ENCODE results near the gene FAM53B. TPM values are rescaled to one million over a fixed set of nuclear protein-coding genes. Genes with fewer than 3 reads are reported as not detected.

FAM53B gene
- total RNA-seq, 2 experiments from 2014 or later, result 15.1 to 18.0 TPM

DNA sequence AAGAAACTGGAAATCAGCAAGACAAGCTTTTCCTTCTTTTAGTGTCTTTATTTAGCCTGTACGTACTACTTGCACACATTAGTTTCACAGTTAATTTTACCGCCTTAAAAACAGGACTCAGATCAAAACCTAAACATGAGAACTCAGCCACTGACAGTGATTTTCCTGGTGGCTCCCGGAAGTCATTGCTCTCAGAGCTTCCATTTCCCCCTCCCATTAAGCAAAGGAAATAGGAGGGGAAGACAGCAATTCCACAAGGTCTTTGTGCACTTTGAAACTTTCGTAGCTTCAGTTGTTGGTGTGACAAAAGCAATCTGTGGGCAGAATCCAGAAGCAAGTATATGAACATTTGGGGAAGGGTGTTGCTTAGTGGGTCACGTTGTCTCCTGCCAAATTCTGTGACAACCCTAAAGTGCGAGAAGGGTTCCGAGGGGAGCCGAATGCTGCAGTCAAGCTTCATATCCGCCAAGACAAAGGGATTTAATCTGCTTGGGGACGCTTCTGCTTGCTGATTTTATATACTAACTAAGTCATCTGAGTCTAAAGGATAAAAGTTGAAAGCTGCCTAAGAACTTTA is 30.4 kb downstream of the FAM53B start:
- H3K27ac Mint-ChIP-seq, result no peak overlapping the region
- H3K36me3 Mint-ChIP-seq (ENCODE audit: low read depth), result peaks cover 11% of the 10 kb centered on the region
- H3K4me1 Mint-ChIP-seq (ENCODE audit: low read depth), result peaks cover 81% of the 10 kb centered on the region
- H3K4me3 Mint-ChIP-seq, result no peak overlapping the region
- POLR2A ChIA-PET, result interaction anchor here (1.8 to 3.4 kb wide), 5 partner anchors 8 to 28 kb away, joined by 6 to 14 read pairs (median 11); no protein-coding TSS in a partner anchor
- H3K9me3 Mint-ChIP-seq, result no peaks in the 10 kb centered on the region
- DNase-seq, result no peak
- intact Hi-C loops (cut with micrococcal nuclease), result no loop called here
- H3K27me3 Mint-ChIP-seq, result no peaks in the 10 kb centered on the region
- no peak for ATAC-seq
- CTCF ChIA-PET, result interaction anchor here (0.8 to 1.9 kb wide), 5 partner anchors 12 to 28 kb away, joined by 3 to 7 read pairs (median 4); no protein-coding TSS in a partner anchor
- TF ChIP-seq, protein P1, sequence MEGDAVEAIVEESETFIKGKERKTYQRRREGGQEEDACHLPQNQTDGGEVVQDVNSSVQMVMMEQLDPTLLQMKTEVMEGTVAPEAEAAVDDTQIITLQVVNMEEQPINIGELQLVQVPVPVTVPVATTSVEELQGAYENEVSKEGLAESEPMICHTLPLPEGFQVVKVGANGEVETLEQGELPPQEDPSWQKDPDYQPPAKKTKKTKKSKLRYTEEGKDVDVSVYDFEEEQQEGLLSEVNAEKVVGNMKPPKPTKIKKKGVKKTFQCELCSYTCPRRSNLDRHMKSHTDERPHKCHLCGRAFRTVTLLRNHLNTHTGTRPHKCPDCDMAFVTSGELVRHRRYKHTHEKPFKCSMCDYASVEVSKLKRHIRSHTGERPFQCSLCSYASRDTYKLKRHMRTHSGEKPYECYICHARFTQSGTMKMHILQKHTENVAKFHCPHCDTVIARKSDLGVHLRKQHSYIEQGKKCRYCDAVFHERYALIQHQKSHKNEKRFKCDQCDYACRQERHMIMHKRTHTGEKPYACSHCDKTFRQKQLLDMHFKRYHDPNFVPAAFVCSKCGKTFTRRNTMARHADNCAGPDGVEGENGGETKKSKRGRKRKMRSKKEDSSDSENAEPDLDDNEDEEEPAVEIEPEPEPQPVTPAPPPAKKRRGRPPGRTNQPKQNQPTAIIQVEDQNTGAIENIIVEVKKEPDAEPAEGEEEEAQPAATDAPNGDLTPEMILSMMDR (IDR thresholded peaks at IDR 0.05), result no peak

GRCh38 chr10:124712704-124713407 is 31.3 kb downstream of the FAM53B start:
- peak overlapping the region; percentile 13 for H3K27ac Mint-ChIP-seq
- intact Hi-C loops (cut with micrococcal nuclease), result no loop called here
- TF ChIP-seq, protein P1 (IDR thresholded peaks at IDR 0.05), result no peak
- ChIA-PET POLR2A (interaction anchor here (1.8 to 3.4 kb wide), 5 partner anchors 7 to 29 kb away, joined by 6 to 14 read pairs (median 11); no protein-coding TSS in a partner anchor), CTCF (interaction anchor here (0.8 to 1.9 kb wide), 5 partner anchors 11 to 28 kb away, joined by 3 to 7 read pairs (median 4); no protein-coding TSS in a partner anchor)
- DNase-seq (no peak), ATAC-seq (no peak)
- no peak overlapping the region for H3K4me3 Mint-ChIP-seq
- H3K9me3 Mint-ChIP-seq, result no peaks in the 10 kb centered on the region
- H3K27me3 Mint-ChIP-seq, result no peaks in the 10 kb centered on the region
- H3K4me1 Mint-ChIP-seq (ENCODE audit: low read depth), result peaks cover 81% of the 10 kb centered on the region
- peaks cover 11% of the 10 kb centered on the region for H3K36me3 Mint-ChIP-seq (ENCODE audit: low read depth)

DNA sequence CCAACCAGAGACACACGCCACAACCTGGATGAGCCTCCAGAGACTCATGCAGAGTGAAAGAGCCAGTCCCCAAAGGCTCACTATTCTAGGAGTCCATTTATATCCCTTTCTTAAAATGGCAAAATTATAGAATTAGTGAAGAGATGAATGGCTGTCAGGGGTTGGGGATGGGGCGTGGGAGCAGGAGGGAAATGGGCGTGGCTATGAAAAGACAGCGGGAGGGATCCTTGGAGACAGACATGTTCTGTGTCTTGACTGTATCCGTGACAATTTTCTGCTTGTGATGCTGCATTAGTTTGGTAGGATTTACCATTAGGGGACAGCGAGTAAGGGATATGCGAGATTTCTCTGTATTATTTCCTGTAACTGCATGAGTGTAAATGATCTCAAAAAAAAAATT is 33.0 kb downstream of the FAM53B start:
- ChIA-PET CTCF (no interaction called here), POLR2A (no interaction called here)
- no peak for DNase-seq
- Mint-ChIP-seq H3K36me3 (ENCODE audit: low read depth) (peaks cover 7% of the 10 kb centered on the region), H3K27ac (no peak overlapping the region), H3K4me1 (ENCODE audit: low read depth) (peaks cover 77% of the 10 kb centered on the region), H3K9me3 (no peaks in the 10 kb centered on the region), H3K27me3 (no peaks in the 10 kb centered on the region), H3K4me3 (no peak overlapping the region)
- intact Hi-C loops (cut with micrococcal nuclease), result no loop called here
- TF ChIP-seq, protein P1 (IDR thresholded peaks at IDR 0.05), result no peak
- ATAC-seq, result no peak

- no peak overlapping the region for H3K4me3 Mint-ChIP-seq
- peaks cover 9% of the 10 kb centered on the region for H3K36me3 Mint-ChIP-seq (ENCODE audit: low read depth)
- TF ChIP-seq, protein P1 (IDR thresholded peaks at IDR 0.05), result no peak
- ChIA-PET CTCF (no interaction called here), POLR2A (interaction anchor here (2.3 kb wide), 1 partner anchor 8 kb away, joined by 16 read pairs; no protein-coding TSS in a partner anchor)
- H3K27ac Mint-ChIP-seq, result no peak overlapping the region
- no peaks in the 10 kb centered on the region for H3K9me3 Mint-ChIP-seq
- ATAC-seq (no peak), DNase-seq (no peak)
- no peaks in the 10 kb centered on the region for H3K27me3 Mint-ChIP-seq
- intact Hi-C loops (cut with micrococcal nuclease), result no loop called here
- peaks cover 77% of the 10 kb centered on the region for H3K4me1 Mint-ChIP-seq (ENCODE audit: low read depth)
Measured at GRCh38 chr10:124710266-124710881, 33.8 kb downstream of the FAM53B start.
